Endothelial cell (in vitro differentiated cells): ENCODE data around the gene BTG3. TPM values are rescaled to one million over a fixed set of nuclear protein-coding genes. Genes with fewer than 3 reads are reported as not detected.
A peak's percentile ranks its signal among the peaks of the same experiment; 100 is the strongest.

ENCODE experiments used
- DNase-seq: peaks from one replicate; pipeline ENCODE4 v3.0.0; 2021; ENCODE audit warnings: low spot score
- H3K27ac Mint-ChIP-seq: one replicate; pipeline ENCODE4 v1.8.0; 2021; ENCODE audit warnings: mixed read lengths, inconsistent platforms; ENCODE audit not compliant: unreplicated experiment
- H3K27me3 Mint-ChIP-seq: one replicate; pipeline ENCODE4 v1.8.0; 2021; ENCODE audit warnings: mild to moderate bottlenecking, moderate library complexity, mixed read lengths, inconsistent platforms; ENCODE audit not compliant: unreplicated experiment
- H3K36me3 Mint-ChIP-seq: one replicate; pipeline ENCODE4 v1.8.0; 2021; ENCODE audit warnings: mild to moderate bottlenecking, low read depth, mixed read lengths, inconsistent platforms; ENCODE audit not compliant: unreplicated experiment
- H3K4me1 Mint-ChIP-seq: one replicate; pipeline ENCODE4 v1.8.0; 2021; ENCODE audit warnings: mild to moderate bottlenecking, mixed read lengths, inconsistent platforms; ENCODE audit not compliant: unreplicated experiment
- H3K4me3 Mint-ChIP-seq: one replicate; pipeline ENCODE4 v1.8.0; 2021; ENCODE audit warnings: mild to moderate bottlenecking, mixed read lengths, inconsistent platforms; ENCODE audit not compliant: unreplicated experiment
- H3K9me3 Mint-ChIP-seq: one replicate; pipeline ENCODE4 v1.8.0; 2021; ENCODE audit warnings: mixed read lengths, inconsistent platforms; ENCODE audit not compliant: unreplicated experiment
- long read RNA-seq: library from polyadenylated mRNA; unstranded; transcript quantifications from one replicate; pipeline ENCODE4 v2.0.0, GENCODE V29; 2020; ENCODE audit not compliant: unreplicated experiment
- total RNA-seq: library from RNA; stranded (reverse); fragmentation: NEBNext Ultra II Directional; extraction: Animal tissue kit (Norgen Biotek cat#: 25700); gene quantifications from one replicate; pipeline ENCODE4 v1.2.1, GENCODE V29; 2021; ENCODE audit not compliant: unreplicated experiment
- TF ChIP-seq, protein P1 (sequence below): fragments of 200-600 bp; sonication (generic); IDR thresholded peaks from one replicate; pipeline ENCODE4 v1.5.0; 2021; ENCODE audit warnings: antibody characterized with exemption; ENCODE audit not compliant: unreplicated experiment

The BTG3 gene, protein sequence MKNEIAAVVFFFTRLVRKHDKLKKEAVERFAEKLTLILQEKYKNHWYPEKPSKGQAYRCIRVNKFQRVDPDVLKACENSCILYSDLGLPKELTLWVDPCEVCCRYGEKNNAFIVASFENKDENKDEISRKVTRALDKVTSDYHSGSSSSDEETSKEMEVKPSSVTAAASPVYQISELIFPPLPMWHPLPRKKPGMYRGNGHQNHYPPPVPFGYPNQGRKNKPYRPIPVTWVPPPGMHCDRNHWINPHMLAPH
- 18.5 TPM for total RNA-seq
- long read RNA-seq, transcript BTG3-202 (5 exons, 1,456 nt) = major isoform, 18 of 22 reads
- long read RNA-seq, partial matches to known transcripts = 0 of 22 reads
- long read RNA-seq, other reads (novel, unspliced or antisense) = 4 of 22 reads

DNA sequence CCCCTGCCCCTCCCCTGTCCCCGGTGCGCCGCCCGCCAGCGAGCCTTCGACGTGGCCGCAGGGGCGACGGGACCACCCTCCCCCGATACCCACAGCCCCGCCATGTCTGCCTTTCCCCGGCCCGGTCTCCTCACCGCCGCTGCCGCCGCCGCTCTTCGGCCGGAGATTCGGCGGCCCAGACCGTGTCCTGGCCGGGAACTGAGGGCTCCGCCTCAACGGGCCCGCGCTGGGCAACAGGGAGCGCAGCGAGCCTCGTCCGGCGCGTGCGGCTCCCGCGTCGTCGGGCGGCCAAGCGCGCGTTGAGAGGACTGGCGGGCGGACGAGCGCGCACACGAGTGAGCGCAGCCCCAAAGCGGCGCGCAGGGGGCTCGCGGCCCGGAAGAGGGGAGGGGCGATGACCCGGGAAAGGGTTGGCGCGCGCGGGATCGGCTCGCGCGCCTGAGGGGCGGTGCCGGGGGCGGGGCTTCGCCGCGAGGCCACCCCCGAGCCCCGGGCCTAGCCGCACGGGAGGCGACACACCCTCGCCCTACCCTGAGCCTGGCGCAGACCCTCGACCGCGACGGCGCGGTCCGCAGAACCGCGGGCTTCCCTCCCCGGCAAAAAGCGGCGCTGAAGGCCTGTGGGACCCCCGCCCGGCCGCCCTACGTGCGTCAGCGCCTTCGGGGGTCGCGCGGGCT is at the start of gene BTG3:
Gene BTG3 (minus strand): TSS at position 337 of the 677 bp plus-strand sequence. CDS start 3,757 bp downstream, outside the sequence.
- TF ChIP-seq, protein P1, sequence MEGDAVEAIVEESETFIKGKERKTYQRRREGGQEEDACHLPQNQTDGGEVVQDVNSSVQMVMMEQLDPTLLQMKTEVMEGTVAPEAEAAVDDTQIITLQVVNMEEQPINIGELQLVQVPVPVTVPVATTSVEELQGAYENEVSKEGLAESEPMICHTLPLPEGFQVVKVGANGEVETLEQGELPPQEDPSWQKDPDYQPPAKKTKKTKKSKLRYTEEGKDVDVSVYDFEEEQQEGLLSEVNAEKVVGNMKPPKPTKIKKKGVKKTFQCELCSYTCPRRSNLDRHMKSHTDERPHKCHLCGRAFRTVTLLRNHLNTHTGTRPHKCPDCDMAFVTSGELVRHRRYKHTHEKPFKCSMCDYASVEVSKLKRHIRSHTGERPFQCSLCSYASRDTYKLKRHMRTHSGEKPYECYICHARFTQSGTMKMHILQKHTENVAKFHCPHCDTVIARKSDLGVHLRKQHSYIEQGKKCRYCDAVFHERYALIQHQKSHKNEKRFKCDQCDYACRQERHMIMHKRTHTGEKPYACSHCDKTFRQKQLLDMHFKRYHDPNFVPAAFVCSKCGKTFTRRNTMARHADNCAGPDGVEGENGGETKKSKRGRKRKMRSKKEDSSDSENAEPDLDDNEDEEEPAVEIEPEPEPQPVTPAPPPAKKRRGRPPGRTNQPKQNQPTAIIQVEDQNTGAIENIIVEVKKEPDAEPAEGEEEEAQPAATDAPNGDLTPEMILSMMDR = no peak
- peak within 1 kb of the TSS; percentile 97 for H3K4me3 Mint-ChIP-seq
- H3K36me3 Mint-ChIP-seq = peaks cover 10% of the 10 kb centered on the region
- peak; percentile 76 for DNase-seq
- peaks cover 9% of the 10 kb centered on the region for H3K4me1 Mint-ChIP-seq
- H3K27me3 Mint-ChIP-seq = peaks cover 9% of the 10 kb centered on the region
- peak within 1 kb of the TSS; percentile 84 for H3K27ac Mint-ChIP-seq
- H3K9me3 Mint-ChIP-seq = no peaks in the 10 kb centered on the region

DNA sequence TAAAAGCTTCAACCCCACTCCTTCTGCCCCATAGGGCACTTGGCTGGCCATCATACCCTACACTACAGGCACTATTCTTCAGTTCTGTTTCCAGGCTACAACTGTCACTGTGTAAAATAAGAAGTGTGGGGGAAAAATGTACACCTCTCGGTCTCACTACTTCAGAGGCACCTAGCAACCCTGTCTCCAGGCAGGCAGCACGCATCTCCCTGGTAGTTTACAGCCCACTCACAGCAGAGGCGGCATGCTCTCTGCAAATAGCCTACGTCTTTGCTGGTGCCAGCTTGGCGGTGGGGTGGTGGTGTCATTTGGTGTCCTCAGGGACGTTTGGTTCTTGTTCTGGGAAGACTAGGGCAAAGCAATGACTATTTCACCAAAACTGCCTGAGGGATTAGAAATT is 48.2 kb upstream of the BTG3 start:
- Mint-ChIP-seq H3K27me3 (no peaks in the 10 kb centered on the region), H3K36me3 (no peaks in the 10 kb centered on the region), H3K4me3 (no peak overlapping the region), H3K27ac (no peak overlapping the region), H3K9me3 (no peaks in the 10 kb centered on the region), H3K4me1 (peaks cover 3% of the 10 kb centered on the region)
- TF ChIP-seq, protein P1 = no peak
- no peak for DNase-seq

DNA sequence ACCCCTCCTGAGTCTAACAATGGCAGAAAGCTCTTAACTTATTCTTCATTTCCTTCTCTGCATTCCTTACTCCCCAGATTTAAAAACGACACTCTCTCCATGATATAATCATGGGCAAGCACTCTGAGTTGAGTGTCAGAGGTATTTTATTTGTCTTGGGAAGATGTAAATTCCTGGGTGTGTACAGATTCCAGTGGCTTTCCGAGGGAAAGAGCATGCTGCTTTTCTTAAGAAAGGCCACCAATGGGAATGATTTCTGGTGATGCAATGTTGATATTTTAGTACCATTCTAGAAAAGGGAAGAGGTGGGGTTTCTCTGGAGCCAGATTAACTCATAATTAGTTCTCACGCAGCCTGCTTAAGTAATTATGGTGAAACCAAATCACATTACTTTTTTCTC is 47.8 kb upstream of the BTG3 start:
- TF ChIP-seq, protein P1 = no peak
- no peaks in the 10 kb centered on the region for H3K9me3 Mint-ChIP-seq
- no peaks in the 10 kb centered on the region for H3K36me3 Mint-ChIP-seq
- no peak overlapping the region for H3K4me3 Mint-ChIP-seq
- H3K27me3 Mint-ChIP-seq = no peaks in the 10 kb centered on the region
- no peaks in the 10 kb centered on the region for H3K4me1 Mint-ChIP-seq
- H3K27ac Mint-ChIP-seq = no peak overlapping the region
- DNase-seq = no peak

DNA sequence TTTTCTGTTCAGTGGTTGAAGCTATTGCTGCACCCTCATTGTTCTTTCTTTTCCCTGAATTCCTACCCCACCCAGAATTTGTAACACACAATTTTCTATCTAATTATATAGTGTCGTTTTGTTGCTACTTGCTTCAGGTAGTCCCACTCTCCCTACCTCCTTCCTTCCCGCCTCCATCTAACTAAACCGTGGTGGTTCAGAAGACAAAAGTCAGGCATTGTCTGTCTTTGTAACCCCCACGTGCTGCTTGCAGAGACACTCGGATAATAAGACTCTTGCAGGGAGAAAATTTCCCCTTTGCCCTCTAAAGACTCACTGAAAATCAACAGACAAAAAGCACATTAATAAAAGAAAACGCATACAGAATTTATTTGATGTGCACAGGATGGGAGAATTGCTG is 46.2 kb upstream of the BTG3 start:
- TF ChIP-seq, protein P1 = no peak
- Mint-ChIP-seq H3K4me1 (no peaks in the 10 kb centered on the region), H3K27ac (no peak overlapping the region), H3K36me3 (no peaks in the 10 kb centered on the region), H3K27me3 (no peaks in the 10 kb centered on the region), H3K4me3 (no peak overlapping the region), H3K9me3 (no peaks in the 10 kb centered on the region)
- DNase-seq = no peak

DNA sequence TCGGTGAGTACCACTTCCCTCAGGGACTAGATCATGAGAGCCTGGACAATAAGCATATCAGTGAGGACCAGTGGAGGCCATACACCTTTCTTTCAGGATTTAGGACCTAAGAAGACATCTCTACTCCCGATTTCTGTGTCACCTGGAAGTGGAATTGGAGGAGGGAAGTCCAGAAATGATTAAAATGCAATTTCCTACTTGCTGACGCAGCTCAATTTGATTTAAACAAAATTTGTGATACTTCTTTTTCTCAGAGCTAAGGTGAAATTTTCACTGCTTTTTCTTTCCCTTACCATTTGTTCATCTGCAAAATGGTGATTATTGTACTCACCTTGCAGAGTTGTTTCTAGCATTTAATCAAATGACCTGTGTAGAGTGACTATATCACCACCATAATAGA is 38.8 kb upstream of the BTG3 start:
- Mint-ChIP-seq H3K27me3 (no peaks in the 10 kb centered on the region), H3K27ac (no peak overlapping the region), H3K36me3 (no peaks in the 10 kb centered on the region), H3K4me3 (no peak overlapping the region), H3K9me3 (no peaks in the 10 kb centered on the region), H3K4me1 (no peaks in the 10 kb centered on the region)
- TF ChIP-seq, protein P1 = no peak
- DNase-seq = no peak
